ENCODE results near the gene TXNL4B.

GRCh38 chr16:72109300-72109699 is 15.9 kb upstream of the TXNL4B start:
- TF ChIP-seq CTCF (IDR thresholded peaks at IDR 0.05 in 4 of 5, conservative IDR thresholded peaks at IDR 0.05 in 1 of 5) (no peak), POLR2A (IDR thresholded peaks at IDR 0.05) (no peak)
